ENCODE results near the gene EXOC3L4.

DNA sequence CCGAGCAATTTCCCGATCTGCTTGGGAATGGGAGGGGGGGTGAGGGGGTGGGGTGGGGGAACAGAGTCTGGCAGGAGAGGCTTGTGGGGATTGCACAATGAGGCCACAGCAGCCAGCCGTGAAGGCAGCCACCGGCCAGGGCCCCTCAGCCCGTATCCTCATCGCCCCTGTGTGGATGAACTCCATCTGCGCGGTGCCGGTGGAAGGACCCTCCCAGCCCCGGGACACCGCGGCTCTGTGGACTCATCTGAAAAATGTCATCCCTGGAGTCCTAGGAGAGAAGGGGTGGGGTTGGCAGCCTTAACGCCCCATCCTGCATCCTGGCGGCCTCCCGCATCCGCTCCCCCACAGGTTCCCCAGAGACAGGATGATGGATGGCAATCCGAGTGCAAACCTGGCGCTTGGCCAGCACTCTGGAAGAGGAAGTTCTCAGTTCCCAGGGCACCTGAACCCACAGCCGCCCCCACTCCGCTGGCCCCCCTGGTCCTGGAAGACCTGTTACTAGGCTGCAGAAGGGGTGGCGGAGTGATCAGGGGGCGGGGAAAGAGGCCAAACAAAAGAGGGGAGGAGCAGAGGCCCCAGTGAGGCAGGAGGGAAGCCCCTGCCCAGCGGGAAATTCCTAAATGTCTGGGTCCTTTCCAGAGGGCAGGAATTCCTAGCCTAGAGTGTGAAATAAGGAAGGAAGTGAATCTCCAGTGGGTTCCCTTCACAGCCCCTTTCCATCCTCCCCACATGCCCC, 27.5 kb downstream of the EXOC3L4 start:
- TF ChIP-seq EP300 (IDR thresholded peaks at IDR 0.05) (no peak), POLR2A (IDR thresholded peaks at IDR 0.05) (no peak)

Measured in ovary (tissue), 1 donor.